Karpas-422 (cell line): ENCODE results near the gene MTFMT. TPM values are rescaled to one million over a fixed set of nuclear protein-coding genes. Genes with fewer than 3 reads are reported as not detected.

Source experiments
- DNase-seq: peaks from one replicate; pipeline ENCODE4 v3.0.0-alpha.2; 2015
- H2AFZ ChIP-seq: fragments of 200-600 bp; sonication (generic); 2 replicates; pipeline ENCODE4 v1.6.1; 2014; ENCODE audit warnings: antibody characterized with exemption, low read length, mixed read lengths
- H3K27ac ChIP-seq: fragments of 200-600 bp; sonication (generic); 2 replicates; pipeline ENCODE4 v1.5.1; 2014; ENCODE audit warnings: mild to moderate bottlenecking, low read length, moderate library complexity
- H3K27me3 ChIP-seq: fragments of 200-600 bp; sonication (generic); 2 replicates; pipeline ENCODE4 v1.6.1; 2014; ENCODE audit warnings: low read length, mixed read lengths
- H3K36me3 ChIP-seq: fragments of 200-600 bp; sonication (generic); 2 replicates; pipeline ENCODE4 v1.6.1; 2014; ENCODE audit warnings: low read length, mixed read lengths; ENCODE audit not compliant: insufficient read depth
- H3K4me1 ChIP-seq: fragments of 200-600 bp; sonication (generic); 2 replicates; pipeline ENCODE4 v1.6.1; 2014; ENCODE audit warnings: mild to moderate bottlenecking, low read length, mixed read lengths
- H3K4me2 ChIP-seq: fragments of 200-600 bp; sonication (generic); 2 replicates; pipeline ENCODE4 v1.6.1; 2014; ENCODE audit warnings: low read length, low read depth, mild to moderate bottlenecking; ENCODE audit not compliant: poor library complexity, severe bottlenecking
- H3K4me3 ChIP-seq: fragments of 200-600 bp; sonication (generic); 2 replicates; pipeline ENCODE4 v1.5.1; 2014; ENCODE audit warnings: mild to moderate bottlenecking, antibody characterized with exemption, low read length, mixed read lengths
- H3K79me2 ChIP-seq: fragments of 200-600 bp; sonication (generic); 2 replicates; pipeline ENCODE4 v1.6.1; 2014; ENCODE audit warnings: mild to moderate bottlenecking, low read length, mixed read lengths
- H3K9ac ChIP-seq: fragments of 200-600 bp; sonication (generic); 2 replicates; pipeline ENCODE4 v1.6.0; 2014; ENCODE audit warnings: low read length
- H3K9me2 ChIP-seq: fragments of 200-600 bp; sonication (generic), shearing (Covaris generic); replicated peaks from 2 replicates; pipeline ENCODE4 v1.6.0; 2014; ENCODE audit warnings: mild to moderate bottlenecking, low read length, moderate library complexity; ENCODE audit not compliant: insufficient read depth
- H3K9me3 ChIP-seq: fragments of 300-700, 200-600 bp; sonication (generic); 2 replicates; pipeline ENCODE4 v1.6.1; 2014; ENCODE audit warnings: low read length, mixed read lengths
- H4K20me1 ChIP-seq: fragments of 200-600 bp; sonication (generic); 2 replicates; pipeline ENCODE4 v1.6.1; 2014; ENCODE audit warnings: mild to moderate bottlenecking, antibody characterized with exemption, low read length, low read depth; ENCODE audit not compliant: insufficient read depth
- total RNA-seq: library from RNA; depleted of rRNA; stranded (reverse); fragments of >200 nt; shearing (Covaris generic); gene quantifications from 2 replicates; pipeline ENCODE4 v1.2.3, GENCODE V29; 2014; ENCODE audit warnings: low replicate concordance; rRNA removed

The MTFMT gene
- total RNA-seq, 1 experiment from 2014 or later: 19.3 TPM

- Histone ChIP-seq H3K27ac (no peak overlapping the region), H3K27me3 (no peaks in the 10 kb centered on the region), H3K9me3 (no peaks in the 10 kb centered on the region), H3K4me2 (no peak overlapping the region), H4K20me1 (no peaks in the 10 kb centered on the region), H3K9me2 (no peaks in the 10 kb centered on the region), H2AFZ (no peak overlapping the region), H3K79me2 (no peaks in the 10 kb centered on the region), H3K4me1 (no peaks in the 10 kb centered on the region), H3K9ac (no peak overlapping the region), H3K36me3 (peaks cover 11% of the 10 kb centered on the region), H3K4me3 (no peak overlapping the region)
- no peak for DNase-seq
Observed at GRCh38 chr15:64951777-64952418, 77.5 kb downstream of the MTFMT start.

Other genes with a start within 250 kb of the MTFMT start
- 18.6 and 60.0 TPM in 2 replicates for gene PIF1, start 204.0 kb downstream of the MTFMT start, total RNA-seq
- 10.1 and 18.0 TPM in 2 replicates for gene PLEKHO2, start 187.7 kb downstream of the MTFMT start, total RNA-seq
- gene ANKDD1A, start 117.7 kb downstream of the MTFMT start, total RNA-seq: 1.8 TPM in 2 replicates
- gene SPG21, start 39.7 kb downstream of the MTFMT start, total RNA-seq: 93.0 and 111 TPM in 2 replicates
- gene SLC51B, start 15.7 kb upstream of the MTFMT start, total RNA-seq: not detected in 2 replicates
- not detected in 2 replicates for gene RASL12, start 38.4 kb upstream of the MTFMT start, total RNA-seq
- gene KBTBD13, start 47.1 kb upstream of the MTFMT start, total RNA-seq: not detected in 2 replicates
- gene UBAP1L, start 85.6 kb upstream of the MTFMT start, total RNA-seq: 6.5 and 6.8 TPM in 2 replicates
- 20.5 and 23.4 TPM in 2 replicates for gene PDCD7, start 104.2 kb upstream of the MTFMT start, total RNA-seq
- gene CLPX, start 155.7 kb upstream of the MTFMT start, total RNA-seq: 26.2 and 34.3 TPM in 2 replicates
- 0.04 TPM in 1 of 2 replicates, not detected in the other for gene CILP, start 181.8 kb upstream of the MTFMT start, total RNA-seq